Tibial nerve (tissue), 3 donors: ENCODE results near the gene SMC3.

Source experiments
- POLR2A ChIP-seq, 2 donors: fragments of 450-650 bp; IDR thresholded peaks; one replicate each; pipeline ENCODE4 v1.6.1; 2017; ENCODE audit warnings: antibody characterized with exemption in 2 of 2, mild to moderate bottlenecking in 2 of 2, moderate library complexity in 2 of 2
- TF ChIP-seq, protein P1 (sequence below), 5 experiments: fragments of 200-600 bp in 3 of 5; fragments of 450-650 bp in 2 of 5; sonication (generic) in 3 of 5; IDR thresholded peaks; one replicate each; pipeline ENCODE4 v1.5.1; 2016 to 2019; ENCODE audit warnings: antibody characterized with exemption in 5 of 5, mild to moderate bottlenecking in 3 of 5, moderate library complexity in 2 of 5

DNA sequence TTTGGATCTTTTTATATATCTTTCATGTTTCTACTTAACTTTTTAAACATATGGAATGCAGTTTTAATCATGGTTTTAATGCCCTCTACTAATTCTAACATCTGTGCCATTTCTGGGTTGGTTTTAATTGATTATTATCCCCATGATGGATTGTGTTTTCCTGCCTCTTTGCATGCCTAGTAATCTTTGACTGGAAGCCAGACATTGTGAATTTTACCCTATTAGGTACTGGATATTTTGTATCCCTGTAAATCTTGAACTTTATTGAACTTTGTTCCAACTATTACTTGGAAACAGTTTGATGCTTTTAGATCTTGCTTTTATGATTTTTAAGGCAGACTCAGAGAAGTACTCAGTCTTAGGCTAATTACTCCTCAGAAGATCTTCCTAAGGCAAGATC lies 60.7 kb downstream of the SMC3 start:
- TF ChIP-seq, protein P1, sequence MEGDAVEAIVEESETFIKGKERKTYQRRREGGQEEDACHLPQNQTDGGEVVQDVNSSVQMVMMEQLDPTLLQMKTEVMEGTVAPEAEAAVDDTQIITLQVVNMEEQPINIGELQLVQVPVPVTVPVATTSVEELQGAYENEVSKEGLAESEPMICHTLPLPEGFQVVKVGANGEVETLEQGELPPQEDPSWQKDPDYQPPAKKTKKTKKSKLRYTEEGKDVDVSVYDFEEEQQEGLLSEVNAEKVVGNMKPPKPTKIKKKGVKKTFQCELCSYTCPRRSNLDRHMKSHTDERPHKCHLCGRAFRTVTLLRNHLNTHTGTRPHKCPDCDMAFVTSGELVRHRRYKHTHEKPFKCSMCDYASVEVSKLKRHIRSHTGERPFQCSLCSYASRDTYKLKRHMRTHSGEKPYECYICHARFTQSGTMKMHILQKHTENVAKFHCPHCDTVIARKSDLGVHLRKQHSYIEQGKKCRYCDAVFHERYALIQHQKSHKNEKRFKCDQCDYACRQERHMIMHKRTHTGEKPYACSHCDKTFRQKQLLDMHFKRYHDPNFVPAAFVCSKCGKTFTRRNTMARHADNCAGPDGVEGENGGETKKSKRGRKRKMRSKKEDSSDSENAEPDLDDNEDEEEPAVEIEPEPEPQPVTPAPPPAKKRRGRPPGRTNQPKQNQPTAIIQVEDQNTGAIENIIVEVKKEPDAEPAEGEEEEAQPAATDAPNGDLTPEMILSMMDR (IDR thresholded peaks at IDR 0.05), result no peak
- no peak for TF ChIP-seq POLR2A (IDR thresholded peaks at IDR 0.05)
